ENCODE results near the gene OR1L6. TPM values are rescaled to one million over a fixed set of nuclear protein-coding genes. Genes with fewer than 3 reads are reported as not detected.

OR1L6 gene
- polyA plus RNA-seq, 6 donors from 2014 or later, result not detected

DNA sequence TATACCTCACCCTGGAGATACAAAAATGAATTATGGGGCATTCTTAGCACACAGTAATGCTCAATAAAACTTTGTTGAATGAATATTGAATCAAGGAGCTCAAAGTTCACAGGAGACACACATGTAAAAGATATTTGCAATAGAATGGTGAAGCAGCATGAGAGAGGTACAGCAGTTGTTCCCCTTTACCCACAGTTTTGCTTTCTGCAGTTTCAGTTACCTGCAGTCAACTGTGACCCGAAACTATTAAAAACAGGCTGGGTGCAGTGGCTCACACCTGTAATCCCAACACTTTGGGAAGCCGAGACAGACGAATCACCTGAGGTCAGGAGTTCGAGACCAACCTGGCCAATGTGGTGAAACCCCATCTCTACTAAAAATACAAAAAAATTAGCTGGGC, 44.2 kb downstream of the OR1L6 start:
- H3K4me3 Mint-ChIP-seq, result no peak overlapping the region
- ATAC-seq (ENCODE audit: low read depth in 2 of 2), result no peak
- no peaks in the 10 kb centered on the region for H3K27me3 Mint-ChIP-seq

GRCh38 chr9:122788831-122789230, 46.7 kb downstream of the OR1L6 start, which contains the start of gene OR5C1:
TSS of gene OR5C1 (plus strand) at chr9:122788933. CDS start at chr9:122788933, 0 bp downstream.
- DNase-seq (no peak), ATAC-seq (ENCODE audit: low read depth in 2 of 2) (no peak)
- no peaks in the 10 kb centered on the region for H3K9me3 Mint-ChIP-seq
- H3K4me3 Mint-ChIP-seq, result no peak within 1 kb of the TSS
- H3K36me3 Mint-ChIP-seq, result peaks cover 0 to 3% of the 10 kb centered on the region in 2 donors
- H3K4me1 Mint-ChIP-seq, result no peaks in the 10 kb centered on the region
- peak within 1 kb of the TSS in 2 of 6 donors; percentile 4 to 60 for H3K27ac Mint-ChIP-seq
- H3K27me3 Mint-ChIP-seq, result peaks cover 0 to 4% (median 0%) of the 10 kb centered on the region in 3 donors

More for the DNA sequence above, 44.2 kb downstream of the OR1L6 start:
- Mint-ChIP-seq H3K36me3 (no peaks in the 10 kb centered on the region), H3K4me1 (no peaks in the 10 kb centered on the region), H3K9me3 (peaks cover 0 to 2% (median 0%) of the 10 kb centered on the region in 7 donors), H3K27ac (no peak overlapping the region)
- DNase-seq, result no peak

- Mint-ChIP-seq H3K27ac (peak overlapping the region in 1 of 6 donors; percentile 4), H3K4me1 (no peaks in the 10 kb centered on the region), H3K4me3 (no peak overlapping the region), H3K27me3 (peaks cover 0 to 10% (median 0%) of the 10 kb centered on the region in 3 donors), H3K9me3 (peaks cover 0 to 3% (median 0%) of the 10 kb centered on the region in 7 donors), H3K36me3 (peaks cover 0 to 8% of the 10 kb centered on the region in 2 donors)
- DNase-seq (no peak), ATAC-seq (ENCODE audit: low read depth in 2 of 2) (no peak)
Observed at GRCh38 chr9:122789256-122790046, 47.3 kb downstream of the OR1L6 start.

DNA sequence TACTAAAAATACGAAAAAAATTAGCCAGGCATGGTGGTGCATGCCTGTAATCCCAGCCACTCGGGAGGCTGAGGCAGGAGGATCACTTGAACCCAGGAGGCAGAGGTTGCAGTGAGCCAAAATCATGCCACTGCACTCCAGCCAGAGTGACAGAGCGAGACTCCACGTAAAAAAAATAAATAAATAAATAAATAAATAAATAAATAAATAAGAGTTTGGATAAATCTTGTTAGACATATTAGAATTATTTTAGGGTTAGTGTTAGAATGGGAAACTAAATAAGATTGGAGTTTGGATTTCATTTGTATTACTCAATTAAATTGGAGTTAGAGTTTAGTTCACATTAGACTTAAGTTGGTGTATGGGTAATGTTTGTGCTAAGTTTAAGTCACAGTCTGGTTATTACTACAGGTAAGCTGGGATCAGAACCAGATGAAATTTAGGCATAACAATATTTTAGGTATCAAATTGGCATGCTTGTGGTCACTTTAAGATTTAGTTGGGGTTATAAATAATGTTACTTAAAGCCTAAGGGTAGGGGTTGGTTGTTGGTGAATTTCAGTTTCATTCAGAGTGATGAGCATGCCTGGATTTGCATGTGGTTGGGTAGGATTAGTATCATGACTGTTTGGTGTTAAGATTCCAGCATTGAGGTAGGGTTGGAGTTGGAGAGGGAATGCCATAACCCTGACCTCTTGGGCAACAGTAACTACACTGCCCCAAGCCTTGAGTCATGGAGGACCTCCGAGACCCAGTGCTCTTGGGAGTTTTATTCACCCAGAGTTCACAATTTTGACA, 50.0 kb downstream of the OR1L6 start:
- Mint-ChIP-seq H3K27ac (no peak overlapping the region), H3K9me3 (peaks cover 0 to 3% (median 0%) of the 10 kb centered on the region in 7 donors), H3K4me3 (no peak overlapping the region), H3K4me1 (no peaks in the 10 kb centered on the region), H3K36me3 (peaks cover 0 to 8% of the 10 kb centered on the region in 2 donors), H3K27me3 (peaks cover 0 to 11% (median 0%) of the 10 kb centered on the region in 3 donors)
- DNase-seq (no peak), ATAC-seq (ENCODE audit: low read depth in 2 of 2) (no peak)

- Mint-ChIP-seq H3K4me1 (peaks cover 4 to 8% (median 5%) of the 10 kb centered on the region in 3 donors), H3K36me3 (peaks cover 0 to 13% of the 10 kb centered on the region in 2 donors), H3K9me3 (peaks cover 0 to 3% (median 0%) of the 10 kb centered on the region in 7 donors), H3K27me3 (peaks cover 0 to 11% (median 0%) of the 10 kb centered on the region in 3 donors), H3K4me3 (no peak overlapping the region), H3K27ac (peak overlapping the region in 1 of 6 donors; percentile 29)
- DNase-seq, result no peak
- ATAC-seq (ENCODE audit: low read depth in 2 of 2), result no peak
Observed at GRCh38 chr9:122797316-122798063, 55.4 kb downstream of the OR1L6 start.

Other genes with a start within 250 kb of the OR1L6 start
- gene OR1J2, start 231.5 kb upstream of the OR1L6 start, polyA plus RNA-seq (ENCODE audit: low read depth in 6 of 6), result not detected
- not detected for gene OR1J4, start 223.2 kb upstream of the OR1L6 start, polyA plus RNA-seq (ENCODE audit: low read depth in 6 of 6)
- not detected for gene OR1N1, start 215.0 kb upstream of the OR1L6 start, polyA plus RNA-seq (ENCODE audit: low read depth in 6 of 6)
- gene OR1N2, start 189.2 kb upstream of the OR1L6 start, polyA plus RNA-seq (ENCODE audit: low read depth in 6 of 6), result not detected
- gene OR1L8, start 158.9 kb upstream of the OR1L6 start, polyA plus RNA-seq (ENCODE audit: low read depth in 6 of 6), result not detected
- not detected for gene OR1Q1, start 127.6 kb upstream of the OR1L6 start, polyA plus RNA-seq (ENCODE audit: low read depth in 6 of 6)
- not detected for gene OR1B1, start 84.7 kb upstream of the OR1L6 start, polyA plus RNA-seq (ENCODE audit: low read depth in 6 of 6)
- gene OR1L1, start 80.6 kb upstream of the OR1L6 start, polyA plus RNA-seq (ENCODE audit: low read depth in 6 of 6), result not detected
- not detected for gene OR1L3, start 67.2 kb upstream of the OR1L6 start, polyA plus RNA-seq (ENCODE audit: low read depth in 6 of 6)
- gene OR1L4, start 18.3 kb upstream of the OR1L6 start, polyA plus RNA-seq (ENCODE audit: low read depth in 6 of 6), result not detected
- not detected for gene OR5C1, start 46.6 kb downstream of the OR1L6 start, polyA plus RNA-seq (ENCODE audit: low read depth in 6 of 6)
- gene OR1K1, start 57.8 kb downstream of the OR1L6 start, polyA plus RNA-seq (ENCODE audit: low read depth in 6 of 6), result not detected
- 1 to 10 TPM; 5.3 to 9.3 (median 6.5) TPM for gene PDCL, start 86.3 kb downstream of the OR1L6 start, polyA plus RNA-seq (ENCODE audit: low read depth in 6 of 6)
- 10 to 100 TPM; 26.5 to 39.1 (median 33.1) TPM for gene RC3H2, start 163.1 kb downstream of the OR1L6 start, polyA plus RNA-seq (ENCODE audit: low read depth in 6 of 6)
- 1 to 10 TPM in 5 of 6 donors, not detected in 1; 1.6 to 3.9 (median 2.6) TPM for gene ZBTB6, start 171.0 kb downstream of the OR1L6 start, polyA plus RNA-seq (ENCODE audit: low read depth in 6 of 6)
- gene ZBTB26, start 189.2 kb downstream of the OR1L6 start, polyA plus RNA-seq (ENCODE audit: low read depth in 6 of 6), result 1 to 10 TPM in 5 of 6 donors, not detected in 1; 2.6 to 4.0 (median 3.1) TPM
- 10 to 100 TPM; 27.6 to 37.9 (median 34.2) TPM for gene RABGAP1, start 198.7 kb downstream of the OR1L6 start, polyA plus RNA-seq (ENCODE audit: low read depth in 6 of 6)

All from naive B cell (primary cell).